Right kidney (tissue), 1 donor: ENCODE results near the gene OMA1.
A peak's percentile ranks its signal among the peaks of the same experiment; 100 is the strongest.
"Not testable (repeated sequence)": the region's sequence is repeated elsewhere in the genome, so short reads cannot be mapped to it uniquely, and the experiment has no call there.

ENCODE experiments used
- DNase-seq: peaks from one replicate; pipeline ENCODE4 v3.0.0-alpha.2; 2016

Gene OMA1

GRCh38 chr1:58573705-58574591, 27.4 kb upstream of the OMA1 start:
- no peak for DNase-seq

GRCh38 chr1:58573138-58573537, 26.6 kb upstream of the OMA1 start:
- DNase-seq: no peak

- no peak for DNase-seq
These were observed 26.2 kb upstream of the OMA1 start for GRCh38 chr1:58572690-58573089.

- DNase-seq: no peak
These were observed 25.1 kb upstream of the OMA1 start for GRCh38 chr1:58571616-58572015.

- no peak for DNase-seq
These were observed 24.3 kb upstream of the OMA1 start for GRCh38 chr1:58570817-58571216.

GRCh38 chr1:58570094-58570493, 23.6 kb upstream of the OMA1 start:
- DNase-seq: no peak

- no peak for DNase-seq
These were observed 22.4 kb upstream of the OMA1 start for GRCh38 chr1:58568911-58569310.

GRCh38 chr1:58568271-58568860, 21.8 kb upstream of the OMA1 start:
- DNase-seq: no peak

- DNase-seq: no peak
These were observed 19.8 kb upstream of the OMA1 start for GRCh38 chr1:58566339-58566738.

GRCh38 chr1:58563715-58564114, 17.2 kb upstream of the OMA1 start:
- DNase-seq: not testable (repeated sequence)

GRCh38 chr1:58561633-58562032, 15.1 kb upstream of the OMA1 start:
- DNase-seq: no peak

GRCh38 chr1:58555393-58555792, 8.9 kb upstream of the OMA1 start:
- no peak for DNase-seq

GRCh38 chr1:58551186-58552140, 4.9 kb upstream of the OMA1 start:
- no peak for DNase-seq

- peak; percentile 57 for DNase-seq
These were observed 2.8 kb upstream of the OMA1 start for GRCh38 chr1:58549291-58549690.

GRCh38 chr1:58548371-58548770, 1.8 kb upstream of the OMA1 start:
- DNase-seq: no peak

GRCh38 chr1:58545591-58546519, 671 bp downstream of the OMA1 start:
- peak; percentile 82 for DNase-seq

- DNase-seq: no peak
These were observed 3.3 kb downstream of the OMA1 start for GRCh38 chr1:58543260-58543659.

GRCh38 chr1:58539553-58539952, 7.0 kb downstream of the OMA1 start:
- no peak for DNase-seq

- DNase-seq: no peak
These were observed 7.7 kb downstream of the OMA1 start for GRCh38 chr1:58538821-58539220.

- not testable (repeated sequence) for DNase-seq
These were observed 14.7 kb downstream of the OMA1 start for GRCh38 chr1:58531842-58532241.

GRCh38 chr1:58529284-58529683, 17.2 kb downstream of the OMA1 start:
- DNase-seq: no peak

- no peak for DNase-seq
These were observed 18.0 kb downstream of the OMA1 start for GRCh38 chr1:58528518-58528917.
